Activated T-helper 17 cell treated with anti-CD3 and anti-CD28 coated beads, Interleukin-2, amount 50 U/mL, for 72 hours (primary cell): Measurements from ENCODE around the gene RPRD1A. TPM values are rescaled to one million over a fixed set of nuclear protein-coding genes. Genes with fewer than 3 reads are reported as not detected.
"Not testable (repeated sequence)": the region's sequence is repeated elsewhere in the genome, so short reads cannot be mapped to it uniquely, and the experiment has no call there.

Source experiments
- ATAC-seq: fragments of 150-1000 bp; cut with Tn5 transposase; replicated peaks from 2 replicates; pipeline ENCODE4 v1.10.0; 2021; ENCODE audit warnings: mild to moderate bottlenecking, moderate library complexity
- H3K27ac Mint-ChIP-seq: one replicate; pipeline ENCODE4 v1.8.0; 2022; ENCODE audit warnings: mixed read lengths
- H3K27me3 Mint-ChIP-seq: one replicate; pipeline ENCODE4 v1.8.0; 2022; ENCODE audit warnings: mixed read lengths
- H3K36me3 Mint-ChIP-seq: one replicate; pipeline ENCODE4 v1.8.0; 2022; ENCODE audit warnings: low read depth, mild to moderate bottlenecking, mixed read lengths
- H3K4me1 Mint-ChIP-seq: one replicate; pipeline ENCODE4 v1.8.0; 2022; ENCODE audit warnings: mixed read lengths
- H3K4me3 Mint-ChIP-seq: one replicate; pipeline ENCODE4 v1.8.0; 2022; ENCODE audit warnings: mild to moderate bottlenecking, mixed read lengths
- H3K9me3 Mint-ChIP-seq: one replicate; pipeline ENCODE4 v1.8.0; 2022; ENCODE audit warnings: mixed read lengths
- total RNA-seq, 2 donors: library from RNA; stranded (reverse); gene quantifications; one replicate each; pipeline ENCODE4 v1.2.3, GENCODE V29; 2022

Gene RPRD1A
- total RNA-seq, 2 donors from 2014 or later = 16.3 to 28.9 TPM

GRCh38 chr18:36064809-36065079 is 2.6 kb downstream of the RPRD1A start:
- Mint-ChIP-seq H3K4me3 (peak overlapping the region; percentile 14), H3K4me1 (peaks cover 14% of the 10 kb centered on the region)
- ATAC-seq, H3K9me3 Mint-ChIP-seq, H3K27ac Mint-ChIP-seq, H3K36me3 Mint-ChIP-seq, H3K27me3 Mint-ChIP-seq: not testable (repeated sequence)

- H3K27me3 Mint-ChIP-seq = no peaks in the 10 kb centered on the region
- H3K9me3 Mint-ChIP-seq = no peaks in the 10 kb centered on the region
- no peak overlapping the region for H3K27ac Mint-ChIP-seq
- no peak for ATAC-seq
- H3K36me3 Mint-ChIP-seq = peaks cover 4% of the 10 kb centered on the region
- peak overlapping the region; percentile 14 for H3K4me3 Mint-ChIP-seq
- peaks cover 14% of the 10 kb centered on the region for H3K4me1 Mint-ChIP-seq
Observed at GRCh38 chr18:36064027-36064808, 3.1 kb downstream of the RPRD1A start.

DNA sequence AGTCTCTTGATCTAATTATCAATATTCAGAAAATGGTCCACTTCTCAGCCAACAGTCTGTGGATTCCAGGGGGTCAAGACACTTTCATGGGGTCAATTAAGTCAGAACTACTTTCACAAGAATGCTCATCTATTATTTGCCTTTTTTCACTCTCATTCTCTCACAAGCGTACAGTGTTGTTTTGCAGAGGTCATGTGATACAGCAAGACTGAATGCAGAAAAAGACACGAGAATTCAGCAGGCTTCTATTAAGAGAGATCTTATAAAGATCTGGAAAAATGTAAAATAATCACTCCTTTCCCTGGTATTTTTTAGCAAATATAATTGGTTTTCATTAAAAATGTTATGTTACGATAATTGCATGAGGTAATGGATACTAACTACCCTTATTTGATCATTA is 8.7 kb downstream of the RPRD1A start:
- no peak overlapping the region for H3K4me3 Mint-ChIP-seq
- H3K27me3 Mint-ChIP-seq = no peaks in the 10 kb centered on the region
- no peaks in the 10 kb centered on the region for H3K4me1 Mint-ChIP-seq
- no peaks in the 10 kb centered on the region for H3K36me3 Mint-ChIP-seq
- no peak overlapping the region for H3K27ac Mint-ChIP-seq
- no peak for ATAC-seq
- no peaks in the 10 kb centered on the region for H3K9me3 Mint-ChIP-seq

DNA sequence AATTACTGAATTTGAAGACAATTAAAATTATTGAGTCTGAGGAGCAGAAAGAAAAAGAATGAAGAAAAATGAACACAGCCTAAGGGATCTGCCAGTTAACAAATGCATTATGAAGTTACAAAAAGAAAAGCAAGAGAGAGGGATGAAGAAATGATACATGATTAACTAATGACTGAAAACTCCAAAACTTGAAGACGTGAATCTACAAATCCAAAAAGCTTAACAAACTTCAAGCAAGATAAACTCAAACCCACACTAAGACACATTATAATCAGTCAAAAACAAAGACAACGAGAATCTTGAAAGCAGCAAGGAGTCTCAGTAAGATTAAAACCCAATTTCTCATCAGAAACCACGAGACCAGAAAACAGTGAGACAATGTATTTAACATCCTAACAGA is 15.6 kb downstream of the RPRD1A start:
- Mint-ChIP-seq H3K27me3 (no peaks in the 10 kb centered on the region), H3K4me1 (peaks cover 10% of the 10 kb centered on the region), H3K27ac (peak overlapping the region; percentile 4), H3K4me3 (no peak overlapping the region), H3K9me3 (peaks cover 5% of the 10 kb centered on the region), H3K36me3 (peaks cover 10% of the 10 kb centered on the region)
- ATAC-seq = no peak

DNA sequence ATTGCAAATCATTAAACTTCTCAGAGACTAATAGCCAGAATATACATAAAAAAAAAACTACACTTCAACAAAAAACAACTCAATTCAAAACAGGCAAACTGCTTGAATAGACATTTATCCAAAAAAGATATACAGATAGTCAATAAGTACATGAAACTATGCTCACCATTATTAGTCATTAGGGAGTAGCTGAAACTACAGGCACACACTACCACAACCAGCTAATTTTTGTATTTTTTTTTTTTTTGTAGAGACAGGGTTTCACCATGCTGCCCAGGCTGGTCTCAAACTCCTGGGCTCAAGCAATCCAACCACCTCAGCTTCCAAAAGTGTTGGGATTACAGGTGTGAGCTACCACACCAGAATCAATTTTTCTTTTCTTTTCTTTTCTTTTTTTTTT is 16.9 kb downstream of the RPRD1A start:
- peaks cover 21% of the 10 kb centered on the region for H3K4me1 Mint-ChIP-seq
- no peak overlapping the region for H3K4me3 Mint-ChIP-seq
- peaks cover 5% of the 10 kb centered on the region for H3K9me3 Mint-ChIP-seq
- H3K27ac Mint-ChIP-seq = no peak overlapping the region
- H3K27me3 Mint-ChIP-seq = no peaks in the 10 kb centered on the region
- ATAC-seq = peak; percentile 37
- peaks cover 10% of the 10 kb centered on the region for H3K36me3 Mint-ChIP-seq

GRCh38 chr18:36047521-36047920 is 19.8 kb downstream of the RPRD1A start:
- Mint-ChIP-seq H3K4me1 (peaks cover 33% of the 10 kb centered on the region), H3K36me3 (peaks cover 10% of the 10 kb centered on the region), H3K9me3 (peaks cover 5% of the 10 kb centered on the region), H3K27ac (no peak overlapping the region), H3K4me3 (no peak overlapping the region), H3K27me3 (no peaks in the 10 kb centered on the region)
- no peak for ATAC-seq

DNA sequence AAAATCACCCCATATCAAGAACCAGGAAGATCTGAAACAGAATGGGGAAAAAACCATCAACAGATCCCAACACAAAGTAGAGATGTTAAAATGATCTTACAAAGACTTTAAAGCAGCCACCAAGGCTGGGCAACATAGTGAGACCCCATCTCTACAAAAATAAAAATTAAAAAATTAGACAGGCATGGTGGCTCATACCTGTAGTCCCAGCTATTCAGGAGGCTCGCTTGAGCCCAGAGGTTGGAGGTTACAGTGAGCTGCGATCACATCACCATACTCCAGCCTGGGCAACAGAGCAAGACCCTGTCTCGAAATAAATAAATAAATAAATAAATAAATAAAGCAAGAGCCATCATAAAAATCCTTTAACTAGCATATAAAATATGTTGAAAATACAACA is 20.5 kb downstream of the RPRD1A start:
- Mint-ChIP-seq H3K9me3 (peaks cover 5% of the 10 kb centered on the region), H3K36me3 (peaks cover 6% of the 10 kb centered on the region), H3K27ac (no peak overlapping the region), H3K4me3 (no peak overlapping the region), H3K4me1 (peaks cover 33% of the 10 kb centered on the region), H3K27me3 (no peaks in the 10 kb centered on the region)
- no peak for ATAC-seq

GRCh38 chr18:36045241-36045991 is 21.9 kb downstream of the RPRD1A start:
- H3K27me3 Mint-ChIP-seq = no peaks in the 10 kb centered on the region

GRCh38 chr18:36043153-36043552 is 24.2 kb downstream of the RPRD1A start:
- Mint-ChIP-seq H3K4me1 (peaks cover 40% of the 10 kb centered on the region), H3K4me3 (no peak overlapping the region), H3K27ac (no peak overlapping the region), H3K27me3 (no peaks in the 10 kb centered on the region), H3K36me3 (peaks cover 16% of the 10 kb centered on the region), H3K9me3 (no peaks in the 10 kb centered on the region)
- no peak for ATAC-seq

More at GRCh38 chr18:36045241-36045991, 21.9 kb downstream of the RPRD1A start:
- ATAC-seq = no peak
- H3K9me3 Mint-ChIP-seq = no peaks in the 10 kb centered on the region
- H3K4me1 Mint-ChIP-seq = peaks cover 40% of the 10 kb centered on the region
- no peak overlapping the region for H3K27ac Mint-ChIP-seq
- no peaks in the 10 kb centered on the region for H3K36me3 Mint-ChIP-seq
- no peak overlapping the region for H3K4me3 Mint-ChIP-seq

DNA sequence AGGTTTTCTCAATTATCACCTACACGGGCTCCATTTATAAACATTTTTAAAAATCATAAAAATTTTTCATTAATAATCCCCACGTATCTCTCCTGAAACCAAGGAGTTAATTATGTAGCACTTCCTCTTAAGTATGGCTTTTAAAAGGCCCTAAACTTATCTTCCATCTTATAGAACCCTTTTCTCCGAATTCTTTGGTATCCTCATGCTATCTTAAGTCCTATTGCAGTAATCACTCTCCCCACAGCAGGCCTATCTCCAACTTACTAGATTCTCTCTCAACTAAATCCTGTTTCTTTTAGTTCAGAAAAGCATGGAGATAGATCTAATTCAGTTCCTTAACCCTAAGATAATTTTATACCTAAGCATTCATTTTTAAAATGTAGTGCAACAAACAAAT is 26.2 kb downstream of the RPRD1A start:
- ATAC-seq = no peak
- Mint-ChIP-seq H3K36me3 (peaks cover 24% of the 10 kb centered on the region), H3K4me3 (no peak overlapping the region), H3K27ac (no peak overlapping the region), H3K9me3 (no peaks in the 10 kb centered on the region), H3K27me3 (no peaks in the 10 kb centered on the region), H3K4me1 (peaks cover 32% of the 10 kb centered on the region)

- H3K36me3 Mint-ChIP-seq = peaks cover 24% of the 10 kb centered on the region
- no peak for ATAC-seq
- H3K4me1 Mint-ChIP-seq = peaks cover 34% of the 10 kb centered on the region
Observed at GRCh38 chr18:36038102-36038663, 29.2 kb downstream of the RPRD1A start.

DNA sequence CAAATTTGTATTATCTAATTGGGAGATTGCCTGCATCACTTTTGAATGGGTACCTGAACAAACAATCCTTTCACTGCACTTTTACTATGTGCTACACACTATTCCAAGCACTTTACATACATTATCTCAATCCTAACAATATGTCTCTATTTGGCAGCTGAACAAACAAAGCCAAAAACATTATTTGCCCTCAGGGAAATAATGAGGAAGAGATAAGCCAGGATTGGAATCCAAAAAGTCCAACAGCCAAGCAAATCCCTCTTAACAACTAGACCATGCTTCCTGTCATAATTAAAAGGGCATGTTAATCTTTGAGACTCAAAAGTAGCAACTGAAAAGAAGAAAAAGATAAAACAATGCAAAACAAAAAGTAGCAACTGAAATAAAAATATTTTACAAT is 32.1 kb downstream of the RPRD1A start:
- no peaks in the 10 kb centered on the region for H3K27me3 Mint-ChIP-seq
- peaks cover 12% of the 10 kb centered on the region for H3K4me1 Mint-ChIP-seq
- no peak for ATAC-seq
- no peak overlapping the region for H3K4me3 Mint-ChIP-seq
- no peak overlapping the region for H3K27ac Mint-ChIP-seq
- peaks cover 47% of the 10 kb centered on the region for H3K36me3 Mint-ChIP-seq
- no peaks in the 10 kb centered on the region for H3K9me3 Mint-ChIP-seq

More at GRCh38 chr18:36038102-36038663, 29.2 kb downstream of the RPRD1A start:
- no peaks in the 10 kb centered on the region for H3K9me3 Mint-ChIP-seq
- H3K27ac Mint-ChIP-seq = no peak overlapping the region
- H3K4me3 Mint-ChIP-seq = no peak overlapping the region
- H3K27me3 Mint-ChIP-seq = no peaks in the 10 kb centered on the region

GRCh38 chr18:36034299-36034895 is 33.0 kb downstream of the RPRD1A start:
- peak; percentile 35 for ATAC-seq
- H3K4me3 Mint-ChIP-seq = no peak overlapping the region
- H3K4me1 Mint-ChIP-seq = peaks cover 12% of the 10 kb centered on the region

GRCh38 chr18:36031903-36032302 is 35.5 kb downstream of the RPRD1A start:
- Mint-ChIP-seq H3K4me3 (no peak overlapping the region), H3K36me3 (peaks cover 48% of the 10 kb centered on the region), H3K4me1 (peaks cover 12% of the 10 kb centered on the region), H3K27me3 (no peaks in the 10 kb centered on the region), H3K27ac (peak overlapping the region; percentile 0), H3K9me3 (no peaks in the 10 kb centered on the region)
- no peak for ATAC-seq

More at GRCh38 chr18:36034299-36034895, 33.0 kb downstream of the RPRD1A start:
- Mint-ChIP-seq H3K27ac (peak overlapping the region; percentile 52), H3K27me3 (no peaks in the 10 kb centered on the region), H3K36me3 (peaks cover 49% of the 10 kb centered on the region), H3K9me3 (no peaks in the 10 kb centered on the region)
